Prostate gland (tissue), 2 donors: ENCODE results near the gene NINJ1.

Source experiments
- POLR2AphosphoS5 ChIP-seq: sonication (generic); formaldehyde crosslinking; IDR thresholded peaks from one replicate; pipeline ENCODE4 v1.6.1; 2017; ENCODE audit warnings: antibody characterized with exemption
- TF ChIP-seq, protein P1 (sequence below), 4 experiments: fragments of 200-600 bp in 2 of 4; fragments of 450-650 bp in 2 of 4; sonication (generic) in 2 of 4; IDR thresholded peaks; 1 replicate in 3 of 4; 2 replicates in 1 of 4; pipeline ENCODE4 v1.5.1; 2016 to 2019; ENCODE audit warnings: antibody characterized with exemption in 4 of 4, mild to moderate bottlenecking in 2 of 4, moderate library complexity in 2 of 4

DNA sequence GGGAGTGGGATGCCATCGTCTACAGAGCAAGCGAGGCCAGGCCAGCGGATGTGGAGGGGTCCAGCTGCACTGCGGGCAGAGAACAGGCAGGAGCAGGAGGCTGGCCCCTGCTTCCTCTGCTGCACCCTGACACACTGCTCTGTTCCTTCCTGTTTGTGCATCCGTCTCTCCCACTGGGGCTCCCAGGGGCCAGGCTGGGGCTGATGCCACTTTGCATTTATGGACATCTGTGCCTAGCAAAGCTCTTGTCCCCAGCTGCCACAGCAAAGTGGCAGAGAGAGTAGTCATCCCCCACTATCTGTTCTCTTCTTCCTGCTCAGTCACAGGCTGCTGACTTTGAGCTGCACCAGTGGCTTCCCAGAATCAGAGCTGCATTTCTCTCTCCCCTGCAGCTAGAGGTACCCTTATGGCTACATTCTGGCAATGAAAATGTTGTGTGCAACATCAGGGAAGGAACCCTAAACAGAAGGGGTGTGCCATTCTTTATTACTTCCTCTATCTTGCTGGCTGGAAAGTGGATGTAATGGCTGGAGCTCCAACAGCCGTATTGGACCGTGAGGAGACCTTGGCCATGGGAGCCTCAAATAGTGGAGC lies 4.2 kb upstream of the NINJ1 start:
- TF ChIP-seq, protein P1, sequence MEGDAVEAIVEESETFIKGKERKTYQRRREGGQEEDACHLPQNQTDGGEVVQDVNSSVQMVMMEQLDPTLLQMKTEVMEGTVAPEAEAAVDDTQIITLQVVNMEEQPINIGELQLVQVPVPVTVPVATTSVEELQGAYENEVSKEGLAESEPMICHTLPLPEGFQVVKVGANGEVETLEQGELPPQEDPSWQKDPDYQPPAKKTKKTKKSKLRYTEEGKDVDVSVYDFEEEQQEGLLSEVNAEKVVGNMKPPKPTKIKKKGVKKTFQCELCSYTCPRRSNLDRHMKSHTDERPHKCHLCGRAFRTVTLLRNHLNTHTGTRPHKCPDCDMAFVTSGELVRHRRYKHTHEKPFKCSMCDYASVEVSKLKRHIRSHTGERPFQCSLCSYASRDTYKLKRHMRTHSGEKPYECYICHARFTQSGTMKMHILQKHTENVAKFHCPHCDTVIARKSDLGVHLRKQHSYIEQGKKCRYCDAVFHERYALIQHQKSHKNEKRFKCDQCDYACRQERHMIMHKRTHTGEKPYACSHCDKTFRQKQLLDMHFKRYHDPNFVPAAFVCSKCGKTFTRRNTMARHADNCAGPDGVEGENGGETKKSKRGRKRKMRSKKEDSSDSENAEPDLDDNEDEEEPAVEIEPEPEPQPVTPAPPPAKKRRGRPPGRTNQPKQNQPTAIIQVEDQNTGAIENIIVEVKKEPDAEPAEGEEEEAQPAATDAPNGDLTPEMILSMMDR (IDR thresholded peaks at IDR 0.05) = no peak
- TF ChIP-seq POLR2AphosphoS5 = no peak
